Activated CD4-positive, CD25-positive, alpha-beta regulatory T cell treated with anti-CD3 and anti-CD28 coated beads, Interleukin-2, amount 50 U/mL, for 16 hours (primary cell): Measurements from ENCODE around the gene PRR5L.

Experiments
- DNase-seq: peaks from one replicate; pipeline ENCODE4 v3.0.0-alpha.2; 2020; ENCODE audit warnings: low read depth, low spot score

Gene PRR5L

GRCh38 chr11:36295926-36296325 is at the start of gene PRR5L:
Gene PRR5L (plus strand): TSS chr11:36296288. CDS start chr11:36401122, 104,834 bp downstream.
- no peak for DNase-seq

DNA sequence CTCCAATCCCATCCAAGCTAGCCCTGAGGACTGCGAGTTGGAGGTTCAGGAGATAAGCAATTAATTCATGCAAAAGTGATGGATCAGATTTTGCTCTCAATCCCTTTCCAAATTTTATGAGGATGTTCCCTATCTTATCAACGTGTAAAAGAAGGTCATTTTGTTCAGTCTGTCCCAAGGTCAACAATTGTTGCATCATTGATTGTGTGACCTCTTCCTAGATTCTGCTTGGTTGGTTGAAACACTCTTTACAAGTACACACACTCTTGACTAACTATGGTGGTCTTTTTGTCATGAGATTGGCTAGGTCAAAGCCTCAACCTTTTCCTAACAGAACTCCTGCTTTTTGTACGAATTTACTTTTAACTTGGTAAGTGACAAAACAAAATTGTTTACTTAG is 48.6 kb upstream of the PRR5L start:
- DNase-seq: no peak

DNA sequence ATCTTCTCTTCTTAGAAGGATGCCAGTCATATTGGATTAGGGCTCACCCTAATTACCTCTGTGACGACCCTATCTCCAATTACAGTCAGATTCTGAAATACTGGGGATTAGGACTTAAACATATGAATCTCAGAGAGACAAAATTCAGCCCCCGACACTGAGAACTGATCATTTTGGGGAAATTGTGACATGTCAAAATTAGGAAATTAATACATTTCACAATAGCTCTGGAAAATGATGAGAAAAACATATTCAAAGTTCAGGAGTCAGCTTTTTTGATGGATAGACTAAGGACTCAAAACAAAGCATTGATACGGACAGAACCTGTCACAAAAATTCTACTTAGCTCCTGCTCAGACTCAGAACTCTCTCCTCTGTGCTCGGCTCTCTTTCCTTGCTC is 47.7 kb upstream of the PRR5L start:
- DNase-seq: no peak

DNA sequence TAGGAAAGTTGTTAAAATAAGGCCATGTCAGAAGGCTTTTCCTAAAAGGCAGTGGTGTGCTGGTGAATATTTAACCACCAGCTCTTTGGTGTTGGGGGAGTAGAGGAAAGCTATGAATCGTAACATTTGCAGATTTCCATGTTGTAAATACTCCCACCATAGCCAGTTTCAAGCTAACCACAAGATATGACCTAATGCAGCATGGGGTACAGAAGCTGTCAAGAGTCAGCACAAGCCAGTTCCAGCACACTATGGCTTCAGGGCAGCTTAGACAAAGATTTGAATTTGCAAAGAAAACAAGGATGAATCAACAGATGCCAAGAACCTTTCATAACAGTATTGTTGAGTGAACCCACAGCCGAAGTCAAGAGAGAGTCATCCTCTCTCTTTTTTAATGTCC is 46.8 kb upstream of the PRR5L start:
- no peak for DNase-seq

- DNase-seq: no peak
Observed at GRCh38 chr11:36251823-36252222, 44.3 kb upstream of the PRR5L start.

DNA sequence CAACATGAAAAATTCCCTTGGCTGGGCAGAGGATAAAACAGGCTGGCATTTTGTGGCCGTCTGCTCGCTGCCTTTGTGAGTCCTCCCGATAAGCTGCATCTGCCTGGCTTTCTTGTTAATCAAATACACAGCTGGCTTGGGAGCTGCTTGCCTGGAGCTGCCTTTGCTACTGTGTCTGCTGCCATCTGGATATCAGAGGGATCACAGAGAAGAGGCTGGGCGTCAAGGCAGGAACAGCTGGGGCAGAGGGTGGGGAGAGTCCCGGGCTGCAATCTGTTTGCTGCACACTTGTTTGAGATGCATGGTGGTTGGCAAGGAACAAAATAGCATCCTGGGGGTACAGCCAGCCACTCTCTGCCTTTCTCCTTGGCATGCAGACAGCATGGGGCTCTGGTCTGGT is 42.9 kb upstream of the PRR5L start:
- DNase-seq: no peak

GRCh38 chr11:36254713-36255112 is 41.4 kb upstream of the PRR5L start:
- DNase-seq: no peak

DNA sequence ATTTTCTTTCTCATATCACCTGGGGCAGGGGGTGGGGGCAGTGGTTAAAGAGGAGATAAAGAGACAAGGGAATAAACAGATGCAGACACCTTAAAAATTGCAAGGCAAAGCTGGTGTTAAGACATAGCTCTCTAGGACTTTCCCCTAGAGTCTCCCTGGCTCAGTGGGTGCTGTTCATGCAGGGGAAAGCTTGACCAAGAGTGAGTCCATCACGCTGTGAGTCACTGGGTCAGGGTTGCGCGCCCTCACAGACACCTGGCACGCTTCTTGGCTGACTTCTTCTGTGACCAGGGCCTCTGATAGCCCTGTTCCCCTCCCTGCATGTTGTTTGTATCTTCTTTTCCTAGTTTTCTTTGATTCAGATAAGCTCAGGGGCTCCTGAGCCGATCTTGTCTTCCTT is 38.7 kb upstream of the PRR5L start:
- no peak for DNase-seq

- DNase-seq: no peak
Observed at GRCh38 chr11:36258730-36259360, 37.2 kb upstream of the PRR5L start.

GRCh38 chr11:36261094-36261493 is 35.0 kb upstream of the PRR5L start:
- no peak for DNase-seq

GRCh38 chr11:36264011-36264972 is 31.8 kb upstream of the PRR5L start:
- no peak for DNase-seq

DNA sequence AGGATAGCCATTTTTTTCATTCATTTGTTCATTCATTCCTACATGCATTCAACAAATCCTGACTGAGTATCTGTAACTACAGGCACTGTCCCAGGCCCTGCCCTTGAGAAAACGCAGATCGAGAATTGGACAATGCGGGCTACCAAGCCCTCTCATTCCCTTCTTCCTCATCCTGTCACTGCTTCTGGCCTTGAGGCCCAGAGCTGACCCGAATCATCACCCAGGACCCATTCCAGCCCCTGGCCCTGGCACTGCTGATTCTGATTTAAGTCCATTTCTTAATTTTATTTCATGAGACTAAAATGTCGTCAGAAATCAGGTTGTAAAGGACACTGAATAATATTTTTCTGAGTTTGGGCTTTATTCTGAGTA is 31.1 kb upstream of the PRR5L start:
- DNase-seq: no peak

- DNase-seq: peak; percentile 13
Observed at GRCh38 chr11:36265793-36266628, 30.1 kb upstream of the PRR5L start.

GRCh38 chr11:36266767-36267166 is 29.3 kb upstream of the PRR5L start:
- DNase-seq: no peak

- no peak for DNase-seq
Observed at GRCh38 chr11:36268337-36268985, 27.6 kb upstream of the PRR5L start.

- no peak for DNase-seq
Observed at GRCh38 chr11:36270701-36271100, 25.4 kb upstream of the PRR5L start.

GRCh38 chr11:36271794-36272407 is 24.2 kb upstream of the PRR5L start:
- no peak for DNase-seq

GRCh38 chr11:36273110-36273509 is 23.0 kb upstream of the PRR5L start:
- DNase-seq: no peak

DNA sequence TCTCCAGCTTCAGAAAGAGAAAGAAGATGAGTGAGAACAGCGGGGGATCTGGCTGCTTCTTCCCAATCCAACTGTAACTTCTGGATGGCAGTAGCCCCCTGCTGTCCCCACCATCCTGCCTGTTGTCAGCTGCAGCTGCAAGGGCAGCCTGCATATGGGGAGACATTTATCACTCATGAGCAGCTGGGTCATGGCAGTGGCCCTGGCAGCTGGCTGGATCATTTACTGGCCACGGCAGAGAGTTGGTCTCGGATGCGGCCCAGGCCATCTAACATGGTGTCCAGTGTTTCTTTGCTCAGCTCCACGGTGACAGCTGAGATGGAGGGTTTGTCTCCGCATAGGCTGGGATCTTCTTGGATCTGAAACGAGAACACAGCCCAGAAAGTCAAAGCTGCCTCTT is 21.7 kb upstream of the PRR5L start:
- DNase-seq: no peak

DNA sequence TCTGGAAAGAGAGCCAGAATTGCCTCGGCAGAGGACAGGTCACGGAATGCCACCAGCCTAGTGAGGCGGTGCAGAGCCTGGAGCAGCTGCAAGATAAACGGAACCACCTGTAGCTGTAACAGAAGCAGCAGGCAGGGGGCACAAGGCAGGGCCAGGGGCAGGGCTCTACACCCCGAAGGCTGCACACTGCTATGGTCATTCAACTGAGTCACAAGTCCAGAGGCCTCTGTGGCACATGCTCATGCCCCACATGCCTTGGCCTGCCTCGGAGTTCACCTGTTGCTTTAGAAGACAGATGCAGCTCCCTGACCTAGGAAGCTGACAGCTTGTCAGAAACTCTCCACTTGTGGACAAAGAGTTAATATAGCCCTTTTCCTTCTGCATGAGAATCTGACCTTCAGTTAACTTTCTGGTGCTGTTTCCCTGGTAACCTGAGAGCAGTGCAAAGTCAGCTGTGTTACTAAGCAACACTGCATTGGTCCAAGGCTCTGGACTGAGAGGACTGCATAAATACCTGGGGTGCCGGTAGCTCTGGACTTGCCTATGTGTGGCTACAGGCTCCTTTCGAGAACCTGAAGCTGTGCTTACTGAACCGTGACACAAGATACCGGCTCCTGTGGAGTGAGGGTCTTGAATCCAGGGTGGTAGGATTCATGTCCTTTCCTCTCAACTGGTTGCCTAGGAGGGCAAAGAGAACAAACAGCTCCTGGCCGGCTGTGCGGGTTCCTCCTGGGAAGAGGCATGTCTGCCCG is 17.4 kb upstream of the PRR5L start:
- DNase-seq: no peak
